Activated CD8-positive, alpha-beta memory T cell treated with anti-CD3 and anti-CD28 coated beads, Interleukin-2, amount 50 U/mL, for 24 hours (primary cell): Measurements from ENCODE around the gene OTP.
"Not testable (repeated sequence)": the region's sequence is repeated elsewhere in the genome, so short reads cannot be mapped to it uniquely, and the experiment has no call there.

Experiments
- DNase-seq: peaks from one replicate; pipeline ENCODE4 v3.0.0-alpha.2; 2020; ENCODE audit errors: extremely low read depth

OTP gene

GRCh38 chr5:77608927-77609326 is 29.6 kb downstream of the OTP start:
- not testable (repeated sequence) for DNase-seq

GRCh38 chr5:77607324-77607723 is 31.2 kb downstream of the OTP start:
- DNase-seq = no peak

GRCh38 chr5:77606279-77606678 is 32.2 kb downstream of the OTP start:
- DNase-seq = no peak

- no peak for DNase-seq
These were observed 38.8 kb downstream of the OTP start for GRCh38 chr5:77599679-77600078.

GRCh38 chr5:77590347-77590746 is 48.2 kb downstream of the OTP start:
- DNase-seq = no peak

- DNase-seq = no peak
These were observed 50.3 kb downstream of the OTP start for GRCh38 chr5:77588175-77588574.

GRCh38 chr5:77586101-77586500 is 52.4 kb downstream of the OTP start:
- no peak for DNase-seq

GRCh38 chr5:77582143-77582542 is 56.4 kb downstream of the OTP start:
- DNase-seq = not testable (repeated sequence)
